ENCODE measurements around the gene SMAD3.

GRCh38 chr15:67021455-67021854 lies 43.9 kb upstream of the SMAD3 start:
- TF ChIP-seq POLR2A (IDR thresholded peaks at IDR 0.05) (no peak), CTCF (IDR thresholded peaks at IDR 0.05) (no peak)
